Uterus (tissue), 4 donors: ENCODE measurements around the gene TASP1. TPM values are rescaled to one million over a fixed set of nuclear protein-coding genes. Genes with fewer than 3 reads are reported as not detected.

Experiments
- DNase-seq, 2 donors: peaks; one replicate each; pipeline ENCODE4 v3.0.0-alpha.2; 2019 to 2020
- H3K27ac ChIP-seq, 2 donors: fragments of 200-600 bp; sonication (generic); 1 replicate in 1 of 2; 2 replicates in 1 of 2; pipeline ENCODE4 v1.5.1; 2016 to 2018
- H3K27me3 ChIP-seq, 2 donors: fragments of 200-600 bp; sonication (generic); one replicate each; pipeline ENCODE4 v1.5.1; 2018 to 2019; ENCODE audit warnings: control low read depth in 1 of 2
- H3K36me3 ChIP-seq, 2 donors: fragments of 200-600 bp; sonication (generic); one replicate each; pipeline ENCODE4 v1.5.1; 2019; ENCODE audit warnings: control low read depth in 1 of 2
- H3K4me1 ChIP-seq, 2 donors: fragments of 200-600 bp; sonication (generic); one replicate each; pipeline ENCODE4 v1.5.1; 2018 to 2019; ENCODE audit warnings: control low read depth in 1 of 2
- H3K4me3 ChIP-seq, 2 donors: fragments of 200-600 bp; sonication (generic); 1 replicate in 1 of 2; 2 replicates in 1 of 2; pipeline ENCODE4 v1.5.1; 2018 to 2019; ENCODE audit warnings: mild to moderate bottlenecking in 1 of 2
- H3K9me3 ChIP-seq, 2 donors: fragments of 200-600 bp; sonication (generic); one replicate each; pipeline ENCODE4 v1.5.1; 2019; ENCODE audit warnings: control low read depth in 1 of 2
- CTCF ChIP-seq, 4 experiments: fragments of 200-600 bp in 2 of 4; fragments of 450-650 bp in 2 of 4; sonication (generic) in 2 of 4; IDR thresholded peaks; one replicate each; pipeline ENCODE4 v1.5.1; 2016 to 2019; ENCODE audit warnings: antibody characterized with exemption in 4 of 4, mild to moderate bottlenecking in 2 of 4, moderate library complexity in 1 of 4
- POLR2A ChIP-seq, 2 donors: fragments of 450-650 bp; IDR thresholded peaks; one replicate each; pipeline ENCODE4 v1.6.1; 2016; ENCODE audit warnings: antibody characterized with exemption in 2 of 2, mild to moderate bottlenecking in 1 of 2, moderate library complexity in 1 of 2
- intact Hi-C: fragments of 100-400 bp; cut with DNase I; formaldehyde crosslinking; loops from one replicate; pipeline ENCODE4 v1.15.1; 2023; ENCODE audit warnings: low total_unique reads
- total RNA-seq, 4 donors: library from RNA; depleted of rRNA in 3 of 4; stranded (reverse); fragments of >200 nt in 3 of 4; gene quantifications; one replicate each; pipeline versions ENCODE4 v1.1.0 to v1.2.4, GENCODE V29; 2014 to 2023
- donor health status: DM: yes; HTN: yes; CAD: no.

Gene TASP1
- total RNA-seq, 4 donors from 2014 or later: 1.3 to 34.4 (median 24.4) TPM

GRCh38 chr20:13340088-13340487 lies 298.6 kb downstream of the TASP1 start:
- TF ChIP-seq CTCF (IDR thresholded peaks at IDR 0.05) (no peak), POLR2A (IDR thresholded peaks at IDR 0.05) (no peak)
- intact Hi-C loops: no loop called here
- no peak overlapping the region for H3K27ac ChIP-seq
- H3K27me3 ChIP-seq: no peaks in the 10 kb centered on the region
- no peaks in the 10 kb centered on the region for H3K9me3 ChIP-seq
- no peak overlapping the region for H3K4me3 ChIP-seq
- H3K4me1 ChIP-seq: no peaks in the 10 kb centered on the region
- no peak for DNase-seq
- H3K36me3 ChIP-seq: no peaks in the 10 kb centered on the region

Other genes starting within 250 kb of the TASP1 start
- 10 to 100 TPM in 2 of 4 donors, 1 to 10 TPM in 2; 3.1 to 18.0 (median 13.2) TPM for gene ESF1, start 146.0 kb upstream of the TASP1 start, total RNA-seq
- 10 to 100 TPM in 3 of 4 donors, 1 to 10 TPM in 1; 8.2 to 38.0 (median 24.3) TPM for gene NDUFAF5, start 146.1 kb upstream of the TASP1 start, total RNA-seq